Activated T-helper 1 cell treated with anti-CD3 and anti-CD28 coated beads, Interleukin-12 subunit alpha, Interleukin-12 subunit beta, Interleukin-2, Interleukin-4 antibody, amounts not matched to agents 30 ng/mL and 10 ng/mL and 1 ng/mL, durations not matched to agents 14 hours and 24 hours and 36 hours (primary cell): ENCODE measurements around the gene INTS6. TPM values are rescaled to one million over a fixed set of nuclear protein-coding genes. Genes with fewer than 3 reads are reported as not detected.
"Not testable (repeated sequence)": the region's sequence is repeated elsewhere in the genome, so short reads cannot be mapped to it uniquely, and the experiment has no call there.

Experiments used
- DNase-seq: peaks from one replicate; pipeline ENCODE4 v3.0.0; 2021; ENCODE audit warnings: low spot score
- H3K27ac Mint-ChIP-seq: one replicate; pipeline ENCODE4 v1.8.0; 2021; ENCODE audit warnings: mild to moderate bottlenecking, mixed read lengths
- H3K27me3 Mint-ChIP-seq: one replicate; pipeline ENCODE4 v1.8.0; 2022; ENCODE audit warnings: mild to moderate bottlenecking, moderate library complexity, mixed read lengths; ENCODE audit not compliant: insufficient read depth
- H3K36me3 Mint-ChIP-seq: one replicate; pipeline ENCODE4 v1.8.0; 2021; ENCODE audit warnings: low read depth, mixed read lengths
- H3K4me1 Mint-ChIP-seq: one replicate; pipeline ENCODE4 v1.8.0; 2021; ENCODE audit warnings: low read depth, mixed read lengths
- H3K4me3 Mint-ChIP-seq: one replicate; pipeline ENCODE4 v1.8.0; 2021; ENCODE audit warnings: mild to moderate bottlenecking, moderate library complexity, mixed read lengths
- H3K9me3 Mint-ChIP-seq: one replicate; pipeline ENCODE4 v1.8.0; 2021; ENCODE audit warnings: mixed read lengths
- intact Hi-C: fragments of 100-400 bp; cut with micrococcal nuclease; formaldehyde crosslinking; loops from one replicate; pipeline ENCODE4 v1.15.1; 2024
- total RNA-seq: library from RNA; stranded (reverse); gene quantifications from 2 replicates; pipeline ENCODE4 v1.2.3, GENCODE V29; 2022

The INTS6 gene
- total RNA-seq, 1 donor from 2014 or later: 76.6 TPM

DNA sequence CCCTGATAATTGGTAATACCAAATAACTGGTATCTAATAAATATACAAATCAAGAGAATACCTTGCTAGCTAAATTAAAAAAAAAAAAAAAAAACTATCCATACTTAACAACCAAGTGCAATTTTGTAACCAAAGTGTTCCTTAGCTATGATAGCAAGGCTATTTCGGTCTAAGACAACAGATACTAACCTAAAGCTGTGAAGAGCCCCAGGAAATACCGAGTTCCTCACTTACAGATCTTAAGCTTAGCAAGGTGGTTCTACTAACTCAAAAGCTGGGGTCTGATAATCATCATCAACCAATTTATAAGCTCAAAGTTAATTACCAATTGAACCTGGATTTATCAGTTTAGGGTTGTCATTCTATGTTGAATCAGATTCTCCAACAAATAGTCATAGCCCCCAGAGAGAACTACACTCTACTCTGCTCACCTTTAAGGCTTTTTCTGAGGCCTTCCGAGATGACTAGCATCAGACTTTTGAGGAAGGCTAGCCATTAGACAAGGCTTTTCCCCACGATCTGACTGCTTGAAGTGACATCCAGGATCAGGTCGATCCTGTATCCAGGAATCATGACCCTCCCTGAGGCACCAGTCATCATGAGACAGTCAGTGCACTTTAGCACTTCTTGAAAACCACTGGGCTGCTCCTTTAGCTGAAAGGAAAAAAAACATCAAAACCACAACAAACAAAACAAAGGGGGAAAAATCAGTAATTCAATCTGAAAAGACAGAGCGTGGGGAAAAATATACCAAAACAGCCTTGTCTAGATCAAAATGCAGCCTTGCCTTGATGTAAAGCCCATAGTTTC, 31.9 kb downstream of the INTS6 start:
- intact Hi-C loops: loop anchor here (1.0 to 10.0 kb wide), 5 partner anchors 30 to 382 kb away; partner anchors contain the start of gene FAM124A
- H3K36me3 Mint-ChIP-seq: peaks cover 46% of the 10 kb centered on the region
- peak overlapping the region; percentile 81 for H3K27ac Mint-ChIP-seq

DNA sequence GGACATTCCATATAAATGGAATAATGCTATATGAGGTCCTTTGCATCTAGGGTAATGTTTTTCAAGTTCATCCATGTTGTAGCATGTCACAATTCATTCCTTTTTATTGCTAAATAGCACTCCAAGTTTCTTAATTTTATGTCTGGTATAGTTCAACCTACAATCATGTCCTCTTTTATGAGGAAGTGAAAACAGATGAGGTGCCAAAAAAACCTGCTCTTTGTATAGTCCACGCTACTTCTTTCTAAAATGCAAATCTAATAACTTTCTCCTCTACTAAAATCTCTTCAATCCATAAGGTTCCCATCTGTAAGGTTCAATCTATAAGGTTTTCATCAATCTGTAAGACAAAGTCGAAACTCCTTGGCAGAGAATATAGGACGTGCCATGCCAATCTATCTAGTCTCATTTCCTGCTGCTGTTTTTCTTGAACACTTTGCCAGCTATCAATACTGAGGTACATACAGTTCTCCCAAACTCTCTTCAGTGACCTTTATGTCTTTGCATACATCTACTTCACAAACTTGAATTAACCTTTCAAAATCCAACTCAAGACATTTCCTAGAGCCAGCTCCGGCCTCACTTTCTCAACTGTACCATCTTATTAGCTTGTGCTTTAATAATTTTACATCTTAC, 33.7 kb downstream of the INTS6 start:
- peaks cover 15% of the 10 kb centered on the region for H3K9me3 Mint-ChIP-seq
- no peak overlapping the region for H3K4me3 Mint-ChIP-seq
- intact Hi-C loops: no loop called here
- H3K36me3 Mint-ChIP-seq: peaks cover 56% of the 10 kb centered on the region
- no peak overlapping the region for H3K27ac Mint-ChIP-seq
- no peaks in the 10 kb centered on the region for H3K27me3 Mint-ChIP-seq
- no peak for DNase-seq
- H3K4me1 Mint-ChIP-seq: peaks cover 70% of the 10 kb centered on the region

More for the DNA sequence above, 31.9 kb downstream of the INTS6 start:
- no peaks in the 10 kb centered on the region for H3K27me3 Mint-ChIP-seq
- peaks cover 9% of the 10 kb centered on the region for H3K9me3 Mint-ChIP-seq
- peak; percentile 3 for DNase-seq
- peaks cover 66% of the 10 kb centered on the region for H3K4me1 Mint-ChIP-seq
- H3K4me3 Mint-ChIP-seq: peak overlapping the region; percentile 40

DNA sequence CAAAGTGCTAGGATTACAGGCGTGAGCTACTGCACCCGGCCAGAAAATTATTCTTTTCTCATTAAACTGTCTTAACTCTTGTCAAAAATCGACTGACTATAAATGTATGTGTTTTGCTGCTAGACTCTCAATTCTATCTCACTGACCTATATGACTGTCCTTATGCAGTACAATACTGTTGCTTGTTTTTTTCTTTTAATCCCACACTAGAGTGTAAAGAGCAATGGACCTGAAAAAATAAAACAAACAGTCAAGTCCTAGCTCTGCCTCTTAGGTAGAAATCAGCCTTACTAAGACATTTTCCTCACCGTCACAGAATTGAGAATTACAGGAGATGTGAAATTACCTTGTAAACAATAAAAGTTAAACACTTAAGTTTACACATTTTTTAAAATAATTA, 35.1 kb downstream of the INTS6 start:
- Mint-ChIP-seq H3K27me3 (no peaks in the 10 kb centered on the region), H3K27ac (no peak overlapping the region), H3K36me3 (peaks cover 58% of the 10 kb centered on the region), H3K4me3 (no peak overlapping the region), H3K4me1 (peaks cover 69% of the 10 kb centered on the region), H3K9me3 (peaks cover 15% of the 10 kb centered on the region)
- DNase-seq: no peak
- intact Hi-C loops: no loop called here

DNA sequence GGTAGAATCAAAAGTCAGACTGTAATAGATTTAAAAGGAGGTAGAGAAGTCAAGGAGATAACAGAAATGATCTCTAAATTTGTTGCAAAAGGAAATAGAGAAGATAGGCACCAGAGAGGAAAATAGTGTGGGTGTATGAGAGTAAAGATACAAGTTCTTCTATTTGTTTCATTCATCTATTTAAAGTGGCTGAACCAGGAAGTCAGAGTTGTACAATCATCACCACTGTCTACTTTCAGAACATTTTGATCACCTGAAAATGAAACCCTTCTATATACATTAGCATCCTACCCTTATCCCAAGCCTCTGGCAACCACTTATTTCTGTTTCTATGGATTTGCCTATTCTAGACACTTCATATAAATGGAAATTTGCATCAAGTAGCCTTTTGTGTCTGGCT, 36.7 kb downstream of the INTS6 start:
- Mint-ChIP-seq H3K27ac (peak overlapping the region; percentile 75), H3K9me3 (peaks cover 15% of the 10 kb centered on the region), H3K27me3 (no peaks in the 10 kb centered on the region), H3K36me3 (peaks cover 53% of the 10 kb centered on the region), H3K4me3 (peak overlapping the region; percentile 11), H3K4me1 (peaks cover 53% of the 10 kb centered on the region)
- no peak for DNase-seq
- intact Hi-C loops: no loop called here

DNA sequence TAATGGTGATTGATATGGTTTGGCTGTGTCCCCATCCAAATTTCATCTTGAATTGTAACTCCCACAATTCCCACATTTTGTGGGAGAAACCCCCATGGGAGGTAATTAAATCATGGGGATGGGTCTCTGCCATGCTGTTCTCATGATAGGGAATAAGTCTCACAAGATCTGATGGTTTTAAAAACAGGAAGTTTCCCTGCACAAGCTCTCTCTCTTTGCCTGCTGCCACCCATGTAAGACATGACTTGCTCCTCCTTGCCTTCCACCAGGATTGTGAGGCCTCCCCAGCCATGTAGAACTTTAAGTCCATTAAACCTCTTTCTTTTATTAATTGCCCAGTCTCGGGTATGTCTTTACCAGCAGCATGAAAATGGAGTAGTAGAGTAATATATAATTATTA, 37.5 kb downstream of the INTS6 start:
- H3K27ac Mint-ChIP-seq, intact Hi-C loops, DNase-seq, H3K27me3 Mint-ChIP-seq, H3K4me3 Mint-ChIP-seq: not testable (repeated sequence)
- peaks cover 47% of the 10 kb centered on the region for H3K4me1 Mint-ChIP-seq
- peaks cover 49% of the 10 kb centered on the region for H3K36me3 Mint-ChIP-seq
- peaks cover 15% of the 10 kb centered on the region for H3K9me3 Mint-ChIP-seq

DNA sequence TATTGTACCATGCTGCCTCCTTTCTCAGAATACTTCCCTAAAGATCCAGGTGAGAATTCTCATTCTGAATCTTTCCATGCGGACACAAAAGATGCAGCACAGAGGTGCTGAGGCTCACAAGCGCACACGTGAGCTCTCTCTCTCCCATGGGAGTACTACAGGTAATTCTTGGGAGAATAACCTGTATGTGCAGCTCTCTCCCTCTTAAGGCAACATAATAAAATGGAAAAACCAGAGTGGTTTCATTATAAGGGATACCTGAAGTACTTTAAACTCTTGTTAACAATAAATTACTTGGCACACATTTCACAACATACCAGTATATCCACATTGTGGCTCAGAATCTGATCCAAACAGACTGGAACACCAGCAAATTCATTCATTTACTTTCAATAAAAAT, 40.4 kb downstream of the INTS6 start:
- Mint-ChIP-seq H3K27ac (no peak overlapping the region), H3K36me3 (peaks cover 40% of the 10 kb centered on the region), H3K27me3 (no peaks in the 10 kb centered on the region), H3K9me3 (peaks cover 15% of the 10 kb centered on the region), H3K4me1 (peaks cover 30% of the 10 kb centered on the region), H3K4me3 (no peak overlapping the region)
- intact Hi-C loops: no loop called here
- DNase-seq: no peak

DNA sequence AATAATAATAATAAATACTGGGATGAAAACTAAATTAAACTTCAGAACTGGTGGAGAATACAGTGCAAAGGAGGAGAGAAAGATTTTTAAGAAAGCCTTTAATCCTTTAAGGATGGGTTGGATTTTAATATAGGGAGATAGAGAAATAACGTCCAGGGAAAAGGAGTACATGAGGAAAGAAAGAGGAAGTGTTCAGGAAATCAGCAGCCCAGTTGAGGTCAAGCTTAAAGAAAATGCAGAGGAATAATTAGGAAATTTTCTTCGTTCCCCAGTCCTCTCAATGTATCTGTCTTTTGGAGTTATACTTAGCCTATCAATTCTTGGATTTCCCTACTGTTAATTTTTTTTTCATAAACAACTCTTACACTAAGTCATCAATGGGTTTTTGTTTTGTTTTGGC, 47.7 kb downstream of the INTS6 start:
- H3K27ac Mint-ChIP-seq: no peak overlapping the region

DNA sequence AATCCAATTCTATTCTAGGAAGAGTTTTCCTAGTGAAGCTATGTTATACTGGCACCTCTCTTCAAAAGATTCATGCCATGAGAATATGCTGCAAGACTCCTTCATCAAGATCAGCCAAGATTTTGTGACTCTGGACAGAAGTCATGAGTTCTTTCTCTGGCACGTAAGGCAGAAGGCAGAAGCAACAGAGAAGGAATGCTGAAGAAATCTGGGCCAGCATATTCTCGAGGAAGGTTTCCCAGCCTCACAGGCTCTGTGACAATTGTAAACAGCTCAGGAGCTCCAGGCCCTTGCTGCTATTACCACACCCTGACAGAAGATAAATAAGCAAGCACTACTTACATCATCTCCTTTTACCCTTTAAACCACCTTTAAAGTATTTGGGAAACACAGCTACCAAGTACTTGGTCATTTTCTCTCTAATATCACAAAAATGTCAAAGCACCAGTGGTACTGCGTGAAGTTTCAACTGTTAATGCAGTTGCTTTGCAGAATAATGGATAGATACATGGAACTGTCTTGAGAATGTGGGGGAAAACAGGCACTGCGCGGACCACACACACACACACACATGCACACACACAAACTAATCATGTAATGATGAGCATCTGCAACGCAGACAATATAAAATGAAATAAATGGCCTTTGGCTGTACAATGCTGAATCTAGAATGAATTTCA, 55.4 kb downstream of the INTS6 start:
- no peaks in the 10 kb centered on the region for H3K27me3 Mint-ChIP-seq
- no peak overlapping the region for H3K27ac Mint-ChIP-seq
- DNase-seq: no peak
- no peak overlapping the region for H3K4me3 Mint-ChIP-seq
- H3K36me3 Mint-ChIP-seq: peaks cover 23% of the 10 kb centered on the region
- intact Hi-C loops: no loop called here
- H3K4me1 Mint-ChIP-seq: peaks cover 28% of the 10 kb centered on the region
- H3K9me3 Mint-ChIP-seq: no peaks in the 10 kb centered on the region

More for the DNA sequence above, 47.7 kb downstream of the INTS6 start:
- DNase-seq: no peak
- peaks cover 52% of the 10 kb centered on the region for H3K4me1 Mint-ChIP-seq
- intact Hi-C loops: no loop called here
- no peaks in the 10 kb centered on the region for H3K27me3 Mint-ChIP-seq
- H3K36me3 Mint-ChIP-seq: peaks cover 42% of the 10 kb centered on the region
- no peaks in the 10 kb centered on the region for H3K9me3 Mint-ChIP-seq
- no peak overlapping the region for H3K4me3 Mint-ChIP-seq

DNA sequence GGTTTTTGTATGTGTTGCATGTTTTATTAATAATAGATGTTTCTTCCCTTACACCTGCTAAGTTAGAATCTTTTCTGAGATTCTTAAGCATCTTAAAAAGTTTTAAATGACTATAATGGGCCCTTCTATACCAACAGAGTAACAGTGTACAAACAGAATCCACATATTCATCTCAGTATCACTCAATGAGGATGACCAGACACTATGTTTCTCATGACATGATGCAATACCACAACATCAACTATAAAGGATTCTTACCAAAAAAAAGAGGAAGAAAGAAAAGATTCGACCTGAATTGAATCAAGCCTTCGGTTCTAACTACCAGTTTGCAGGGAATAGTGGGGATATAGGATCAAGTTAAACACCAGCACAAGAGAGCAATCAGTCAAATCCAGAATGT, 56.5 kb downstream of the INTS6 start:
- intact Hi-C loops: no loop called here
- Mint-ChIP-seq H3K27me3 (no peaks in the 10 kb centered on the region), H3K27ac (peak overlapping the region; percentile 11), H3K4me1 (peaks cover 24% of the 10 kb centered on the region), H3K9me3 (no peaks in the 10 kb centered on the region), H3K36me3 (peaks cover 20% of the 10 kb centered on the region), H3K4me3 (no peak overlapping the region)
- no peak for DNase-seq

DNA sequence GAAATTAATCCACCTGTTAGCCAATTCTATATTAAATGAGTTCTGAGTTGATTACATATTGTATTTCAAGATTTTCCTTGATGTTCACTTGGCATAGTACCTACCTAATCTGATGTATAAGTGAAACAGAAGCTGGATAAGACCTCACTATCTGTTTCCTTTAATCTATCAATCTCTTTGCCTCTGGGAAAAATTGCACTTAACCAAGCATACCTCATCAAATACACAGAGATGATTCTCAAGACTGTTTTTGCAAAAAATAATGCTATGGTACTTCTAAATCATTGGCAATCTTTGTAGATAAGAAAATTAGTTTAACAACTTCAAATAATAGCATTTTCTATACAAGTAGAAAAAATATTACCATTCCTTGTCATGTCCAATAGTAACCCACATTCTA, 58.1 kb downstream of the INTS6 start:
- intact Hi-C loops: no loop called here
- no peak overlapping the region for H3K4me3 Mint-ChIP-seq
- DNase-seq: no peak
- H3K36me3 Mint-ChIP-seq: peaks cover 18% of the 10 kb centered on the region
- H3K4me1 Mint-ChIP-seq: peaks cover 11% of the 10 kb centered on the region
- no peaks in the 10 kb centered on the region for H3K27me3 Mint-ChIP-seq
- H3K27ac Mint-ChIP-seq: no peak overlapping the region
- H3K9me3 Mint-ChIP-seq: no peaks in the 10 kb centered on the region

DNA sequence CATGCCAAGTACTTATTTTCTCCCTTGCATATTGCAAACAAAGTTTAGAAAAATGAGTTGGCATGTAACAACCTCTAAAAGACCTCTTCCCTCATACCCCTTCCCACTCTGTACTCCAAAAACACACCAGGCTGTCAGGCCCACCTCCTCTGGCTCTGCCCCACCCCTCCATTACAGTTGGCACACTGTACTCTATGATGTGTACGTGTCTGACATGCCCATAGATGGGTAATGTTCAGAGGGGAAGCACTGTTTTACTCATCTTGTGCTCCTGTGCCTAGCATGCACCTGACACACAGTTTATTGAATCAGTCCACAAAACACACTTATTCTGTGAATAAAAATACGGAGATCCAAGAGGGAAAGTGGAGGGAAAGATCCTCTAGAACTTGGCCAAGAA, 67.7 kb downstream of the INTS6 start:
- peaks cover 3% of the 10 kb centered on the region for H3K4me1 Mint-ChIP-seq
- intact Hi-C loops: no loop called here
- H3K9me3 Mint-ChIP-seq: no peaks in the 10 kb centered on the region
- no peak overlapping the region for H3K27ac Mint-ChIP-seq
- no peak for DNase-seq
- H3K36me3 Mint-ChIP-seq: peaks cover 17% of the 10 kb centered on the region
- no peaks in the 10 kb centered on the region for H3K27me3 Mint-ChIP-seq
- no peak overlapping the region for H3K4me3 Mint-ChIP-seq

DNA sequence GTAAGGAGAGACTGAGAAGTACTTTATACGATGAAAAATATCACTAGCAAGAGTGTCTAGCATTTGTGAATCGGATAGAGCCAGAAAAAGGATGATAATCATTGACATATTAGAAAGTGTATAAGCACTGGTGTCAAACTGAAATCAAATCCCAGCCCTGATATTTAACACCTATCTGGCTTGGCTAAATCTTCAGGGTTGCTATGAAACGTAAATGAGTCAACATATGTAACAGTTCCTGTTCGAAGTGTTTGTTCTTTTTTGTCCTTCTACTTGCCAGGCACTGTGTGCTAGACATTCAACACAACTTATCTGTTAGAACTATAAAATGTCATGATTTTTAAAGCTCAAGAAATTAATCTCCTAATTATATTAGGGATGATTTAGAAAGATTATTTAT, 72.6 kb downstream of the INTS6 start:
- intact Hi-C loops: no loop called here
- Mint-ChIP-seq H3K4me3 (no peak overlapping the region), H3K9me3 (no peaks in the 10 kb centered on the region), H3K27ac (no peak overlapping the region), H3K36me3 (peaks cover 37% of the 10 kb centered on the region), H3K27me3 (no peaks in the 10 kb centered on the region), H3K4me1 (no peaks in the 10 kb centered on the region)
- DNase-seq: no peak

DNA sequence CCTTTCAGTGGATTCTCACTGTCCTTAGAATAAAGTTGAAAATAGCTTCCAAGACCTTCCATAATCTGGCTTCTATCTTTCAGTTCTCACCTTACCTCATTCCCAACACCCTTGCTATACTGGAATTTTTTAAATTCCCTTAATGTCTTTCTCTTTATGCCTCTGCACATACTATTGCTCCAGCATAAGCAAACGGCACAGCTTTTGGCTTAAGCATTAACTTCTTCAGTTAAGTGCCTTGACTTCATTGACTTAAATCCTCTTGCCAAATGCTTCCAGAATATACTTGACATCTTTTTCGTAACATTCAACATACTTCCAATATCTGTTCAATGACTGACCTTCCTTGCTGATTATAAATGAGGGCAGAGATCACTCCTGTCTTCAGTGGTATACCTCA, 79.4 kb downstream of the INTS6 start:
- Mint-ChIP-seq H3K36me3 (peaks cover 34% of the 10 kb centered on the region), H3K4me3 (no peak overlapping the region), H3K9me3 (no peaks in the 10 kb centered on the region), H3K27ac (no peak overlapping the region), H3K27me3 (no peaks in the 10 kb centered on the region), H3K4me1 (peaks cover 5% of the 10 kb centered on the region)
- intact Hi-C loops: no loop called here
- DNase-seq: no peak
